KG1 (cell line): ENCODE data around the gene LRRC75B.
"Not testable (repeated sequence)": the region's sequence is repeated elsewhere in the genome, so short reads cannot be mapped to it uniquely, and the experiment has no call there.

Experiments
- DNase-seq: peaks from one replicate; lab custom pipeline; 2025; lab: John Stamatoyannopoulos, UW

Gene LRRC75B

DNA sequence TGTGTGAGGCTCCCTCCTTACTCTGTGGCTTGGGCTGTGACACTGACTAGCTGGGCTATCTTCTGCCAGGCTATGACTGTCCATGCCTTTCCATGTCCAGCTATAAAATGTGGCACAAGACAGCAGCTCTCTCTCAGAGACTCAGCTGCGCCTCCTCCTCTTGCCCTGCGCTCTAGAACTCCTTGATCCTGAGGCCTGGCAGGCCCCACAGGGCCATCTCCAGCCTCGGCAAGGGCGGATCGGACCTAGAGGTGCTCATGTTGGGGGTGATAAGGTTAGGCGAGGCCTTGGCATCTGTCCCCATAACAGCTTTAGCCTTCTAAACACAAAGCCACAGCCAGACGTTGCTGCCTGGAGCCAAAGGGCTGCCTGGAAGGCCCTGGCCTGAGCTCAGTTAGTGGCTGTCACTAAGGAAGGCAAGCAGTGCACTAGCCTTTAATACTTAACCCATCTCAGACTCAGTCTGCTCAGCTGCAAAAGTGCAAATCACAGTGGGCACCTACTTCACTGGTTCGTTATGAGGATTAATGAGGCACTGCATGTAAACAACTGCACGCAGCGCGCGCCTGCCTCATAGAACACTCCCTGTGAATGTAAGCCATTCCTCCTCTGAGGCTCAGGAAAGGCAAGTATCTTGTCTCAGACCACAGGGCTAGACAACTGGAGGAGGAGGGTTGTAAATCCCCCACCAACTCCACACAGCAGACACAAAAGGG lies 39.1 kb downstream of the LRRC75B start:
- DNase-seq, result no peak

DNA sequence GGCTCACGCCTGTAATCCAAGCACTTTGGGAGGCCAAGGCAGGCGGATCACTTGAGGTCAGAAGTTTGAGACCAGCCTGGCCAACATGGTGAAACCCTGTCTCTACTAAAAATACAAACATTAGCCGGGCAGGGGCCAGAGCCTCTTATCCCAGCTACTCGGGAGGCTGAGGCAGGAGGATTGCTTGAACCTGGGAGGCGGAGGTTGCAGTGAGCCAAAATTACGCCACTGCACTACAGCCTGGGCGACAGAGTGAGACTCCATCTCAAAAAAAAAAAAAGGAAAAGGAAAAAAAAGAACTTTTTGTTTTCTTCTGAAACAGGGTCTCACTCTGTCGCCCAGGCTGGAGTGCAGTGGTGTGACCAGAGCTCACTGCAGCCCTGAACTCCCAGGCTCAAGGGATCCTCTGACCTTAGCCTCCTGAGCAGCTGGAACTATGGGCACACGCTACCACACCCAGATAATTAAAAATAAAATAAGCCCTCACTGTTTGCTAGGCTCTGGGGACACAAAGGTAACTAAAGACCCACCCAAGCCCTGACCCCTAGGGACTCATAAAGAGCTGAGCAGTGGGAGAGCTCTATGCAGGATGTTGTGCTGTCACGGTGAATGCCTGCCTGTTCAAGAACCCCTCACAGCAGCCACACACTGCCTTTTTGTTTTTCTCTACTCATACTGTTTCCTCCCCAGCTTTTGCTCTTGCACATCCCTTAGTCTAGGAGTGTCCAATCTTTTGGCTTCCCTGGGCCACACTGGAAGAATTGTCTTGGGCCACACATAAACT lies 40.2 kb downstream of the LRRC75B start:
- DNase-seq, result not testable (repeated sequence)

DNA sequence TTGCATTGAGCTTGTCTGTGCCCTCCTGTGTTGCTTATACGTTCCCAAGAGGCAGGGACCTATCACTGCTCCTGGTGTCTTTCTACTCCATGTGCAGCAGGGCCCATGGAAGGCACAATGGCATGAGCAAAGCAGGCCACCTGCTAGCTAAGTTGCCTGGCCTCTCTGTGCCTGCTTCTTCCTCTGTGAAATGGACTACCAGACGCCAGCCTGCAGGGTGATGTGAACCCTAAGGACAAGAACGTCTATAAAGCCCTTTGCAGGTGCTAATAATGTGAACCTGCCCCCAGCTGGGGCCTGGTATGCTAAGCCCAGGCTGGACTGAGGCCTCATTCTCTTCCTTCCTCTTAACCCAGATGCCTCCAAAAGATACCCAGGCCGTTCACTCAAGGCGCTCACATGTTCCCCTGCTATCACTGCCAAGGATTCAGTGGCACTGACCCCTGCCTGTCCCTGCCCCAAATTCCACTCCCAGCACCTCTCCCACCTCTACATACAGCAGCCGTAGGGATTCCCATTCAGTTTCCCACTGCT lies 41.9 kb downstream of the LRRC75B start:
- peak; percentile 21 for DNase-seq

DNA sequence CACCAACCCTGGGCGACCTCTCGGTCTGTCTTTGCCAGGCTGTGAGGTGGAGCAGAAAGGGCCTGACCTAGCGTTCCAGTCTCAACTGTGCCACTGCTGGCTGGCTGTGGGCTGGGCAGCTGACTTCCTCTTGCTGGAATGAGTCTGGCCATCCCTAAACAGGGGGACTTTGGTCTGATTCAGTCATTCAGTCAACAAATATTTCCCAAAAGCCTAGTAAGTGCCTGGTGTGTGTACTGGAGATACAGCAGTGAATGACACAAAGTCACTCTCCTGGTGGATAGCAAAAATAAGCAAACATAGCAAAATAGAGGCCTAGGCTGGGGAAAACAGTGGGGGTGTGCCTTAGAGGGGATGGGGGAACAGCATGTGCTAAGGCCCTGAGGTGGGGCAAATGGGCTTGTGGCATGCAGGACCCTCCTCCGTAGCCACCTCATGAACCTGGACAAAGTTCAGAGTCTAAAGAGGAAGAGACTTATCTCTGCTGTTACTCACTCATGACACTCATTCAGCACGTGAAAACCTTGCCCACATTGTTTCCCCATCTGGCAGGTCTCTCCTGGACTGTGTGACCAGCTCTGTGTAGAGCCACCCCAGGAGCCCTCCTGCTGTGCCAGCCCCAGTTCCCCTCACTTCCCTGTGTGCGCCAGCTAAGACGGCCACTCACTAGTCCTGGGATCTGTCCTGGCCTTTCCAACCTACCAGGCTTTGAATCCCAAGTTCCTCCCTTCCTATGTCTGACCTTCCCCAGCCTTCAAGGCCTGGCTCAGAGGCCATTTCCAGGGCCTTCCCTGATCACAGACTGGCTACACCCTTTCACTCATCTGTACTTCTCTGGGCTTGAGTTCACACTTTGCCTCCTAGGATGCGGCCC lies 42.6 kb downstream of the LRRC75B start:
- DNase-seq, result no peak

DNA sequence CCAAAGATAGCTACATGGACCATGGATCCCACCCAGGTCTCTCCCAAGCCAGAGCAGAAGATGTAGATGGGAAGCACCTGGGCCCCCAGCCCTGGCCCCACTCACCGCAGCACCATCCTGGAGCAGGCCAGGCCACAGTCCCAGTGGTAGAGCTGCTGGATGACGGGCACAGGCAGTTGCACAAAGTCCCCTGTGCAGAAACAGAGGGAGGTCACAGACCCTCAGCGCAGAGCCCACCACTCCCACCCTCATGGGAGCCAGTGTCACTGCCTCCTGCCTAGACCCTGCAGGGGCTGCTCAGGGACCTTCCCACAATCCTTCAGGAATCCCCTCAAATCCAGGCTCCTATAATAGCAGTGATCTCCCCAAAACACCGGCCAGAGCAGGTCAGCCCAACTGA lies 44.1 kb downstream of the LRRC75B start:
- DNase-seq, result no peak

DNA sequence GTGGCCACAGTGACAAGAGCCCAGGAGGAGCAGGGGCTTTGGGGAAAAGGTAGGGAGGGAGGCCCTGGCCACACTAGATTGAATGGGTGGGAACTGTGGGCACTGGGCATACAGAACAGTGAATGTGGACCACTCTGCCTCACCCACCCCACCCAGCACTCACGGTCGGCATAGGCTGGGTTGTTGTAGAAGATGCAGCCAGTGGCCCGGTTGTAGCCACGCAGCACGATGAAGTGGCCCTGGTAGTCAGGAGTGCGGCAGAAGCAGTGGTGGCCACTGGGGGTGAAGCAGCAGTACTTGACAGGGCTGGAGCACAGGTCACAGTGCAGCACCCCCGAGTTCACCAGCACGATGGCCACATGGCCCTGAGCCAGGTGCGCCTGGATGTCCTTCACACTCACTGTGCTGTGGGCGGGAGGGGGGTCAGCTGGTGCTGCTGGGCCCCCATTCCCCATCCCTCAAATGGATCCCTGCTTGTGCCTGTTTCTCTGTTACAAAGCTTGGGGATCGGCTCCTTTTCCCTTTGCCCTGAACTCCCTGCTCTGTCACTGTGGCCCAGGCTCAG lies 49.1 kb downstream of the LRRC75B start:
- no peak for DNase-seq

DNA sequence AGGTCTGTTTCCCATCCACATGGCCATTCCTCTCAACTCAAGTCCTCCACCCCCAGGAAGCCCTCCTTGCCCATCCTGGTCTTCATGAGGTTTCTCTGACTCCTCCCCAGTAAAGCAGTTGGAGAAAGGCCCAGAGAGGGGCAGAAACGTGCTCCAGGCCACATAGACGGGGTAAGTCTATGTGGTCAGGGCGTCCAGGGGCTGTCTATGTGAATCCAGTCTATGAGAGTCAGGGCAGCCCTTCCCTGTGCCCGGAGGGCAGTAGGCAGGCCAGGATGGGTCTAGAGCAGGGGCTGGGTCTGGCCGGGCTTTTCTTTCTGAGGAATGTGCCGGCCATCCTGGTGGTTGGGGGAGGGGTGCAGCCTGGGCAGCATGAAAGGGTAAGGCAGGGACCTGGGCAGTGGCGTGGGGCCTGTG lies 49.7 kb downstream of the LRRC75B start:
- no peak for DNase-seq

DNA sequence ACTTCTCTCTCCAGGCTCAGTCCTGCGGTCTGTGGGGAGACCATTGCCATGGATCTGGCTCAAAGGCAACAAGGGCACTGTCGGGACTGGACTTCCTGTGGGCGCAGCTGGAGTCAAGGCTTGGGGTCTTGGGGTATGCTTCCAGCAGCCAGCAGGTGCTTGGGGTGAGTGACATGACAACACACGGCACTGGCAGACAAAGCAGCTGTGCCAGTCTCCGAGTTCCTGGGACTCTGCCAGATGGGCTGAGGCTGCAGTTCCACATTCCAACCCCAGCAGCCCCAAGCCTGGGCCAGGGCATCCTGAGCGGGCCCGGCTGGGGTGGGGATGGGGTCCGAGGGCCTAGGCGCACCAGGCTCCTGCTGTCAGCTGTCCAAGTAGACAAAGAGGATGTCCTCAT lies 50.2 kb downstream of the LRRC75B start:
- DNase-seq, result no peak

DNA sequence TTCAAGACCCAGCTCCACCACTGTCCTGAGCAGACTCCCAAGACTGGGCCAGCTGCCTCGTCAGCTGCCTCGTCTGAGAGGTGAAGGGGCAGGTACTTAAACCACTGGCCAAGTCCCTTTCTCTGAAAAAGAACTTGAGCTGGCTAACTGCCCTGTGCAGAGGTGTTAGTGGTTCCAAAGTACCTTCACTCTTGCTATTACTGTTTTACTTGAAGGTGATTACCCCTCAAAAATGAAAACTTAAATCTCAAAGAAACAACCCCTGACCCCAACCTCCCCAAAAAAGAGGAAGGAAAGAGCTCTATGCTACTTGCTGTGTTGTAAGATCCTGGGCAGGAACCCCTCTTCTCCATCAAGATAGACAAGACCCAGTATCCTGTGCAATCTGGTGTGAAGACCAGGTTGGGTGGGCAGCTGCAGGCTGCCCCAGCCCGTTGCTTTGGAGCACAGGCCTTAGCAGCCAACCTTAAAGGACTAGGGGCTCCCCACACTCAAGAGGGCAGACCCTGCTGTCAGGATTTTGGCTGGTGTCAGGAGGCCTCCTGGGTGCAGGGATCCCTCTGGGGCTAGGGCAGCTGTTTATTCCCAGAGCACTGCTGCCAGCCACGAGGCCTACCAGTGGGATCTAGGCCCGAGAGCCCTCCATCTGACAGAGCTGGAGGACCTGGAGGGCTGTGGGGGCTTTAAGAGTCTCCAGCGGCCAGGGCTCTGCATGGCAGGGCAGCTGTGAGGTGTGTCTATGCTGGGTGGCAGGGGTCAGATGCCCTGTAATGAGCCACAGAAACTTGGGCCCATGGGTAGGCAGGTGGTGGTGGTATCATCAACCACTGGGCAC lies 51.0 kb downstream of the LRRC75B start:
- DNase-seq, result no peak

DNA sequence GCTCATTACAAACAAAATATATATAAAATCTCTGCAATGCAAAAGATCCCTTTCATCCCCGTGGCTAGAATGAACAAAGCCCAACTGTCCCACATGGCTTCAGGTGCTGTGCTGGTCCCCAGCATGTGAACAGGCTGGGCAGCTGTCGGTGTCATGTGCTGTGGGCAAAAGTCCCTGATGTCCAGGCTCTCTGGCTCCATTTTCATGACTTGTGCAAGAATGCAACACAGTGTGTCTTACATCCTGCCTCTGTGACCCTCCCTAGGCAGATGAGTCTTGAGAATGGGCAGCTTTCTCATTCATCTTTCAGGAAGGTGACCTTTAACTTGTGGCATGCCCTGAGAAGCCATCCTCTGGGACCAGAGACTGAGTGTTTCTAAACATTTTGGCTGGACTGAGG lies 52.4 kb downstream of the LRRC75B start:
- no peak for DNase-seq

DNA sequence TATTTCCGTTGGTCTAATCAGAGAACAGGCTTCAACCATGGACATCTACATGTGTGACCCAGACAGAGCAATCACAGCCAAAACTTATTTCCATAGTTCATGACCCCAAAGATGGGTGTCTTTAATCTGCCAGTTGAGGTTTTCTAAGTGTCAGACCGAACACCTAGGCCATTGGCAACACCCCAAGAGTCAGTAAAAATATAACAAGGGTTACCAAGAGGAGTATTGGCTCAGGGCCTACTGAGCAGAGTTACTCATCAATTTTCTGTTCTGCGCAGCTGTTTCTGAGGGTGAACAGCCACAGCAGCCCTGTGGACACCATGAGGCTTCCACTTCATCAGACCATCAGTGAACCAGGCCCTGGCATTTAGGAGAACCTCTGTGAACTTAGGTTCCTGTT lies 56.8 kb downstream of the LRRC75B start:
- no peak for DNase-seq
